GM10248 (cell line): ENCODE data around the gene DYNC1H1.

Experiments used
- CTCF ChIA-PET: fragments of 300-600 bp; sonication (Branson Sonifier 250); formaldehyde crosslinking; extraction: SDS; loops from one replicate; lab custom pipeline; 2021; ENCODE audit warnings: antibody characterized with exemption; lab: Yijun Ruan, JAX
- POLR2A ChIA-PET: fragments of 350-650 bp; sonication (Branson Sonifier 250); formaldehyde crosslinking; extraction: SDS; loops from one replicate; lab custom pipeline; 2020; ENCODE audit warnings: antibody characterized with exemption; lab: Yijun Ruan, JAX
- DNase-seq: peaks from one replicate; pipeline ENCODE4 v3.0.0; 2012; ENCODE audit errors: extremely low spot score
- TF ChIP-seq, protein P1 (sequence below): IDR thresholded peaks from 2 replicates; pipeline ENCODE4 v1.5.1; 2012; ENCODE audit warnings: mild to moderate bottlenecking, low read depth; ENCODE audit errors: extremely low read depth, missing control alignments, control extremely low read depth

Gene DYNC1H1

DNA sequence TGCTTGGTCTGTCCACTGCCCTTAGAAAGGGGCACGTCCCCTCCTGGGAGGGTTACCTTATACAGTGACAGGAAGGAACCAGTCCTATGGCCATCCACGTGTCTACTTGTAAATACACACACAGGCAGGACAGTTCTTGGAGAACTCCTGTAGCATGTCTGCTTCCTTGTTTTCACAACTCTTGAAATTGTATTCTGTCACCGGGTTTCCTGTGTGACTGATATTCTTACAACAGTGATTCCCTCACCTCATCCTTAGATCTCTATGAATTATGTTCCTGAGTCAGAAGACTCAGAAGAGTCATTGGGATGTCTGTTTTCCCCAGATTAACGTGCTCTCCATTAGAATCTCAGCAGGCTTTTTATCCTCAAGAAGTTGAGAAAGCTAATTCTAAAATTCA, 44.1 kb upstream of the DYNC1H1 start:
- ChIA-PET CTCF (interaction anchor here (5.2 kb wide), 1 partner anchor 149 kb away, joined by 16 read pairs; no protein-coding TSS in a partner anchor), POLR2A (interaction anchor here (0.6 to 0.8 kb wide), 2 partner anchors 13 to 110 kb away, joined by 5 to 7 read pairs; no protein-coding TSS in a partner anchor)
- TF ChIP-seq, protein P1, sequence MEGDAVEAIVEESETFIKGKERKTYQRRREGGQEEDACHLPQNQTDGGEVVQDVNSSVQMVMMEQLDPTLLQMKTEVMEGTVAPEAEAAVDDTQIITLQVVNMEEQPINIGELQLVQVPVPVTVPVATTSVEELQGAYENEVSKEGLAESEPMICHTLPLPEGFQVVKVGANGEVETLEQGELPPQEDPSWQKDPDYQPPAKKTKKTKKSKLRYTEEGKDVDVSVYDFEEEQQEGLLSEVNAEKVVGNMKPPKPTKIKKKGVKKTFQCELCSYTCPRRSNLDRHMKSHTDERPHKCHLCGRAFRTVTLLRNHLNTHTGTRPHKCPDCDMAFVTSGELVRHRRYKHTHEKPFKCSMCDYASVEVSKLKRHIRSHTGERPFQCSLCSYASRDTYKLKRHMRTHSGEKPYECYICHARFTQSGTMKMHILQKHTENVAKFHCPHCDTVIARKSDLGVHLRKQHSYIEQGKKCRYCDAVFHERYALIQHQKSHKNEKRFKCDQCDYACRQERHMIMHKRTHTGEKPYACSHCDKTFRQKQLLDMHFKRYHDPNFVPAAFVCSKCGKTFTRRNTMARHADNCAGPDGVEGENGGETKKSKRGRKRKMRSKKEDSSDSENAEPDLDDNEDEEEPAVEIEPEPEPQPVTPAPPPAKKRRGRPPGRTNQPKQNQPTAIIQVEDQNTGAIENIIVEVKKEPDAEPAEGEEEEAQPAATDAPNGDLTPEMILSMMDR = no peak
- DNase-seq = no peak

DNA sequence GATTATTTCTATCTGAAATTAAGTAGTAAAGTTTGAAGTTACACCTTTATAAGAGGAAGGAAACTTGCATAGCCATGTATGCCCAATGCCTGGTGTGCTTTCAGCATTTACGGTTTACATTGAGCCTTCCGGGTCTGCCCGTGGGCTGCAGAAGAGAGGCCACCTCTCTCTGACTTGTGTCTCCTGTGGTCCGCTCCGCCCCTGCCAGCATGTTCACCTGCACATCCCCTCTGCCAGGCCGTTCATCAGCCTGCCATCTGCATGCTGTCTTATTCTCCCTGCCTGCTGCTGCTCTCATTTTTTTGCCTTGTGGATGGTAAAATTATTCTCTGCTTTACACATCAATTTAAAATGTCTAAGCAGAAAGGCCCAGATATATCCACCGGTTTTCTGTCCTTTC, 41.5 kb upstream of the DYNC1H1 start:
- TF ChIP-seq, protein P1 = no peak
- DNase-seq = no peak
- ChIA-PET POLR2A (no interaction called here), CTCF (no interaction called here)

DNA sequence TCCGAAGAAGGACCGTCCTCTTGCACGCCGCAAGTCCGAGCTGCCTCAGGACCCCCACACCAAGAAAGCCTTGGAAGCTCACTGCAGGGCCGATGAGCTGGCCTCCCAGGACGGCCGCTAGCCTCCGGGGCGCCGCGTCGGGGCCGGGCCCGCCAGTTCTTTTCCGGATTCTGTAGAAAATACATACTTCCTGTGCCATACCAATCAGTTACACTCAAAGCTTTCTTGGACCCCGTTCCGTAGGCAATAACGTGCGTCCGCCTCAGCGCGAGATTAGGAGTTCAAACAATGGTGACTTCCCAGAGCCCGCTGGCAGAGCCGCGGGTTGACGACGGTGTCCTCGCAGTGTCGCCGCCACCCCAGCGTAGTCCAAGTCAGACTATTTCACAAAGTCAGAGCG, 39.2 kb upstream of the DYNC1H1 start:
- CTCF ChIA-PET = interaction anchor here (2.9 kb wide), 1 partner anchor 154 kb away, joined by 10 read pairs; no protein-coding TSS in a partner anchor
- DNase-seq = no peak
- TF ChIP-seq, protein P1 = no peak
- POLR2A ChIA-PET = no interaction called here

DNA sequence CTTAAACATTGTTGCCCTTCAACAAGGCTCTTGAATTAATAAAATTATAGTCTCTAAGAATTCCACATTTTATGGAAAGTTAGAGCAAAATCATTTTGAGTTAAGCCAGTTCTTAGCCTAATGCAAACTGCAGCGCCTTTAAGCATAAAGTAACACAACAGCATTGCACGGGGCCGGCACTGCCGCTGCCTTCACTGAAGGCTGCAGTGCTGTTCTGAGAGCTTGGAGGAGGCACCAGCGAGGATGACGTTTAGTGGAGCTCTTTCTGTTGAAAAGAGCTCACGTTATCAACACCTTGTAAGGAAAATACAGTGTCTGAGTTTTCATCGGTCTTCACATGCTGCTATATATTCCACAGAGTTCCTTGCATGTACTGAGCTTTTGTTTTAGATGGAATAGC, 38.3 kb upstream of the DYNC1H1 start:
- POLR2A ChIA-PET = no interaction called here

DNA sequence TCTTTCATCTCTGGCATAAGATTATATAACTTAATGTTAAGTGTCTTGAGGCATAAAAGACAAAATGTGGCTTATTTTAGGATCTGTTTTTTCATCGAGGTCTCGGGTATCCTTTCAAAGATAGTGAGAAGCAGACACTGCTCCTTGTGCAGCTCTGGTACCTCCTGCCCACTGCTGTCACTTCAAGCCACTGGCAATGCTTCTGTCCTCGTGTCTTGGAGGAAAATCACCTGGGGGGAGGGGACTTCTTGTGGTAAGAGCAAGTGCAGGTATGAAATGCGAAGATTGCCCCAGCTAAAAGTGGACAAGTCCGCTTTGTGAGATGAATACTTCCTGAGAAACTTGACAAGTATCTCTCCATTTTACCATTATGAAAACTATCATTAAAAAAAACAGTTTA, 37.8 kb upstream of the DYNC1H1 start:
- ChIA-PET CTCF (interaction anchor here (1.6 to 2.9 kb wide), 3 partner anchors 83 to 220 kb away, joined by 3 to 10 read pairs (median 3); no protein-coding TSS in a partner anchor), POLR2A (no interaction called here)
- DNase-seq = no peak
- TF ChIP-seq, protein P1 = no peak

More for the DNA sequence above, 38.3 kb upstream of the DYNC1H1 start:
- DNase-seq = no peak
- TF ChIP-seq, protein P1 = no peak
- CTCF ChIA-PET = interaction anchor here (1.6 to 2.9 kb wide), 3 partner anchors 82 to 219 kb away, joined by 3 to 10 read pairs (median 3); no protein-coding TSS in a partner anchor

DNA sequence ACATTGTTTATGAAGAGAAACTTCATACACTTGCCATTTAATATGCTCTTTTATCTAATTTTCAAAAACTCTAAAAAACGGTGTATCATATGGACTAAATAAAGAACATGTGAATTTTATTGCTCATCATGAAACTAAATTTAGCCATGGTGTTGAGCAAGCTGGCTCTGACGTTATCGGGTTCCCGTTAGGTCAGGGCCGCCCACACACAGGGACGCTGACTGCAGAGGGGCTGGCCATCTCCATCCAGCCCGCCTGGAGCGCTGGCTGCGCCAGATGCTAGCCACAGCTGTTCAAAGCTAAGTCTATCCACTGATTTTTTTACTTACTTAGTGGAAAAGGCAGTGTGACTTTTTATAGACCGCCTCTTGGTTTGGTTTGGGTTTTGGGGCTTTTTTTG, 36.5 kb upstream of the DYNC1H1 start:
- POLR2A ChIA-PET = no interaction called here
- DNase-seq = no peak
- TF ChIP-seq, protein P1 = no peak
- CTCF ChIA-PET = no interaction called here
